ENCODE data around the gene SHROOM3.
A peak's percentile ranks its signal among the peaks of the same experiment; 100 is the strongest.

Gene SHROOM3

DNA sequence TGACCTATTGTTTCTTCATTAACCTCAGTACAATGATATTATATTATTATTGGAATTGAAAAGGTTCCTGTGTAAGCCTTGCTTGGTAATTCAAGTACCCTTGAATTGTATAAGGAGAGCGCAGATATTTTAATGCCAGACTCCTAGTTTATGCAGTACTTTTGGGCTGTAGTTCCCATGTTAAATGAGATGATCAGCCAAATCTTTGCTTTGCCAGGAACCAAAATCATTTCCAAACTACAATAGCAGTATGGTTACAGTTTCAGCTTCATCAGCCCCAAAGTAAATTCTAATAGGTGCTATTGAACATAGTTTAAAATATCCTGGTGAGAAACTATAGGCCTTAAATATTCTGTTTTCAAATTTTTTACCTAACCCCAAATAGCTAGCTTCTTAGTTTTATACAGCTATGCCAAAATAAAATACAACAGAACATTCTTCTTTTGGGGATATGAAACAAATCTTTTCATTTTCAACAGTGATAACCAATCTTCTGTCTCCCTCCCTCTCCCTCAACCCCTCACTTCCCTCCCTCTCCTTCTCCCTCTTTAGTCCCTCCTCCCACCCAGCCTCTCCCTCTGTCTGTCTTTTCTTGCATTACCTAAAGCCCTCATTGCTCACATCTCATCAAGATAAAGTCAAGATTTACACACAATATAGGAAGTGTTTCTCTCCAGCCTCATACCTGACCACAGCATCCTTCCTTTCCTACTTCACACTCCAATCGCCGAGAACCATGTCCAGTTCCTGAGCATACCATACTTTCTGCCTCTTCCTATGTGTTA lies 190.1 kb downstream of the SHROOM3 start:
- TF ChIP-seq ZFX (IDR thresholded peaks at IDR 0.05; ENCODE audit: borderline replicate concordance): no peak
- TF ChIP-seq, protein P1, sequence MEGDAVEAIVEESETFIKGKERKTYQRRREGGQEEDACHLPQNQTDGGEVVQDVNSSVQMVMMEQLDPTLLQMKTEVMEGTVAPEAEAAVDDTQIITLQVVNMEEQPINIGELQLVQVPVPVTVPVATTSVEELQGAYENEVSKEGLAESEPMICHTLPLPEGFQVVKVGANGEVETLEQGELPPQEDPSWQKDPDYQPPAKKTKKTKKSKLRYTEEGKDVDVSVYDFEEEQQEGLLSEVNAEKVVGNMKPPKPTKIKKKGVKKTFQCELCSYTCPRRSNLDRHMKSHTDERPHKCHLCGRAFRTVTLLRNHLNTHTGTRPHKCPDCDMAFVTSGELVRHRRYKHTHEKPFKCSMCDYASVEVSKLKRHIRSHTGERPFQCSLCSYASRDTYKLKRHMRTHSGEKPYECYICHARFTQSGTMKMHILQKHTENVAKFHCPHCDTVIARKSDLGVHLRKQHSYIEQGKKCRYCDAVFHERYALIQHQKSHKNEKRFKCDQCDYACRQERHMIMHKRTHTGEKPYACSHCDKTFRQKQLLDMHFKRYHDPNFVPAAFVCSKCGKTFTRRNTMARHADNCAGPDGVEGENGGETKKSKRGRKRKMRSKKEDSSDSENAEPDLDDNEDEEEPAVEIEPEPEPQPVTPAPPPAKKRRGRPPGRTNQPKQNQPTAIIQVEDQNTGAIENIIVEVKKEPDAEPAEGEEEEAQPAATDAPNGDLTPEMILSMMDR (IDR thresholded peaks at IDR 0.05): no peak
- H3K27ac ChIP-seq: no peak overlapping the region

DNA sequence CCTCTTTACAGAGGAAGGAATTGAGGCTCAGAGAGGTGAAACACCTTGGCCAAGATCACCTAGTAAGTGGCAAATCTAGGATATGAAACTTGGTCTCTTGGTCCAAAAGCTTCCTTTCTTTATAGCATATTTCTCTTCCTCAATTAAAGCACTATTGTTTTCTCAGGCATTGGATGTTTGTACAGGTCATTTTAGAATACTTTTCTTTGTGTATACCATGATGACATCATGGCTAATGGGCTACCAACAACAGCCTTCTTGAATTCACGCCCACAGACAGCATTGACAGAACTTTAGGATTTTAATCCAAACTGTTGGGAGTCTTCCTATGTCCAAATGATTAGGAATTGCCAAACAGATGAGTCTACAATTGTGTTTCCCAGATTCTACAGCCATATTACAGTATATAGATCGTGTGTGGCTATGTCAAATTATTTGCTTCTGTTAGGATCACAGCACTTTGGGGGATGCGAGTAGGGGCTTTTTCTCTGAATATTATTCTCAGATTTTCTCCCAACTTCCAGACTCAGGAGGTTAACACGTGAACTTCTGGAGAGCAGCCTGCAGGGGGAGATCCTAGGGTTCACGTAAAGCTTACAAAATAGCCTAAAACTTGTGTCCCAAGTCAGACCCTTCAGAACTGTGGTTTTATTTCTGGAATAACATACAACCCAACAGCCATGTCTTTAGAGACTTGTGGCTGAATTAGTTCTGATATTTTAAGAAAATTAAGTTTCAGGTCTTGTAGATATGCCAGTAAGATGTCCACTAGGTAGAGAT lies 191.8 kb downstream of the SHROOM3 start:
- no peak overlapping the region for H3K27ac ChIP-seq
- no peak for TF ChIP-seq ZFX (IDR thresholded peaks at IDR 0.05; ENCODE audit: borderline replicate concordance)
- TF ChIP-seq, protein P1 (IDR thresholded peaks at IDR 0.05): 0 out of 2 replicates have a peak, but pooled peaks have one; percentile 9

DNA sequence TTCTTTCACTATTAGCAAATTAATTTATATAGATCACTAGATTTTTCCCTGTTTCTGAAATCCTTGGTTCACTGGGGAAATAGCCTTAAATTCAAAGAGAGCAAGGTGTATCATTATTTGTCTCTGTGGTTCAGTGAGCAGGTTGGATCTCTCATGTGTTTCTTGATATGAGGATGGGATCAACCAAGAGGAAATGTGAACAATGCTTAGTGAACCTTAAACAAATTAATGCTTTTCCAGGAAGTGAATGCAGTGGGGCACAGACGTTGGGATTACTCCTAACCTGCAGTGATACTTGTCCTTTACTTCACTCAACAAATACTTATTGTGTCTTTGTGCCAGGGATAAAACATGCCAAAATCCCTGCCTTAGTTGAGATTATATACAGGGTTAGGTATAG lies 193.2 kb downstream of the SHROOM3 start:
- TF ChIP-seq, protein P1 (IDR thresholded peaks at IDR 0.05): no peak
- TF ChIP-seq ZFX (IDR thresholded peaks at IDR 0.05; ENCODE audit: borderline replicate concordance): no peak
- H3K27ac ChIP-seq: no peak overlapping the region

DNA sequence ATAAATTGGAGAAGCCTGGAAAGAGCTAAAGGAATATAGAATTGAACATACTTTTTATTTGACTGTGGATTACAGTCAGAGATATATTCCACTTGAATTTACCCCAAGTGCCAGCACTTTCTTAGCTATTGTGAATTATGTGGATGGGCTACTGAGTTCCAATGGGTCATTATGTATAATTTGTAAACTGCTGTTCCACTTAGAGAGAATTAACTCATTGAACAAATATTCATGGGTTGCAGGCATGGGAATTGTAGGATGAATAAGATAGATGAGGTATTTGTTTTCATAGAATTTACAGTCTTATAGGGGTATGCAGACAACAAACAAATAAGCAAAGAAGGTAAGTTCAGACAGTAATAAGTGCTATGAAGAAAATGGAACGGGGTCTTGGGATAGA lies 195.7 kb downstream of the SHROOM3 start:
- TF ChIP-seq ZFX (IDR thresholded peaks at IDR 0.05; ENCODE audit: borderline replicate concordance): no peak
- TF ChIP-seq, protein P1 (IDR thresholded peaks at IDR 0.05): no peak
- no peak overlapping the region for H3K27ac ChIP-seq

DNA sequence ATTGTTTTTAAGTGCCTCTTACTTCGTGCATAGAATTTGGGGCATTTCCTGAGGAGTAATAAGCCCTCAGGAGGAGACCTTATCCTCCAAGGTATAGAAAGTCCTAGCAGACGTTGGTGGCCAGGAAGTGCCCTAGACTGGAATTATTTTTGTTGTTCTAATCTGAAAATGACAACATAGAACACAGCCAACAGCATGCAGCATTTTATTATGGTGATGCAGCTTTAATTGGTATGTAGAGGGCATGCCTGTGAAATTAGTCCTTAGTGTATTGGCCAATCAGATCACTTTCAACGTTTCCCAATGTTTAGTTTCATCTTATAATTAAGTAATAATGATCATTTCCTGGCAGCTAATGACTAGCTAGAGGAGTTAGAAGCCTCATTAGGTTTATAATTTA lies 199.2 kb downstream of the SHROOM3 start:
- no peak for TF ChIP-seq ZFX (IDR thresholded peaks at IDR 0.05; ENCODE audit: borderline replicate concordance)
- TF ChIP-seq, protein P1 (IDR thresholded peaks at IDR 0.05): no peak
- H3K27ac ChIP-seq: no peak overlapping the region

DNA sequence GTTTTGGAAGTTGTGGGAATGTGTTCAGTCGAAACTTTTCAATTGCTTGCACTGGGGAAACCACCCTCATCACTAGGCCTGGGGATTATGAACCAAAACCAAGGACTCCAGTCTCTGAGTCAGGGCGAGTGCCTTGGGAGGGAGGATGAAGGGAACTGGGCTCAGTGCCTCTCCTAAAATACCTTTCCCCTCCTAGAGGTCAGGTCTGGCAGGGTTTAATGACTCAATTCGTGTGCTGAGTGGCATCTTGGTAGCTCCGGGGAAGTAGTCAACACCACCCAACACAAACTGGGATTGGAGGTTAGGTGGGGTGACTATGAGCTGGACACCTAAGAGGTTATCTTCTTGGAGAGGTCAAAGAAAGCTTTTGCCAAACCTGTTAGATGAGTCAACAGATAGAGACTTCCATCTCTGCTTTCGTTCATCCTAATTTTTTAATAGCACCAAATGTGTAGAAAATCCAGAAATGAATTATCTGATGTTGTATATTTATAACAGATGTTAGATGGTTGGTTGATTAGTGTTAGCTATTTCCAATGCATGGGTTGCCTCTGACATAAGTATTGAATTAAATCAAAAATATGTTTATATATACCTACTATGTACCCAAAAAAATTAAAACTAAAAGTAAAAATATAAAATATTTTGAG lies 202.8 kb downstream of the SHROOM3 start:
- no peak for TF ChIP-seq ZFX (IDR thresholded peaks at IDR 0.05; ENCODE audit: borderline replicate concordance)
- TF ChIP-seq, protein P1 (IDR thresholded peaks at IDR 0.05): no peak
- no peak overlapping the region for H3K27ac ChIP-seq
